Measurements from ENCODE around the gene DICER1. TPM values are rescaled to one million over a fixed set of nuclear protein-coding genes. Genes with fewer than 3 reads are reported as not detected.

The DICER1 gene
- total RNA-seq, 1 experiment from 2014 or later: 57.1 TPM

GRCh38 chr14:95075789-95076188 lies 81.5 kb downstream of the DICER1 start:
- ChIA-PET CTCF (no interaction called here), POLR2A (ENCODE audit: low non-redundant PET) (no interaction called here)
- BruUV-seq (replicated peaks): no TSS peak
- no peaks in the 10 kb centered on the region for H3K4me1 ChIP-seq (ENCODE audit: insufficient read depth, low read length, poor library complexity, severe bottlenecking)
- no peak overlapping the region for H3K27ac ChIP-seq (ENCODE audit: low read depth, low read length, poor library complexity, severe bottlenecking)
- H3K4me3 ChIP-seq (ENCODE audit: low read depth, low read length, poor library complexity, severe bottlenecking): no peak overlapping the region
- DNase-seq (ENCODE audit: low spot score): no peak
- intact Hi-C loops (cut with micrococcal nuclease; ENCODE audit: unreplicated experiment): no loop called here
- H3K36me3 ChIP-seq (ENCODE audit: insufficient read depth, low read length, poor library complexity, severe bottlenecking): no peaks in the 10 kb centered on the region
- H3K27me3 ChIP-seq (replicated peaks; ENCODE audit: insufficient read depth, low read depth, low read length, poor library complexity): no peaks in the 10 kb centered on the region
- TF ChIP-seq CTCF (conservative IDR thresholded peaks at IDR 0.05; ENCODE audit: low read depth, low read length) (no peak), EZH2 (IDR thresholded peaks at IDR 0.05; ENCODE audit: borderline replicate concordance, low read depth, low read length, poor library complexity, severe bottlenecking) (no peak)
- no peaks in the 10 kb centered on the region for H3K9me3 ChIP-seq (ENCODE audit: low read depth, low read length, poor library complexity, severe bottlenecking)

- BruUV-seq (replicated peaks): no TSS peak
- Histone ChIP-seq H3K36me3 (ENCODE audit: insufficient read depth, low read length, poor library complexity, severe bottlenecking) (no peaks in the 10 kb centered on the region), H3K27ac (ENCODE audit: low read depth, low read length, poor library complexity, severe bottlenecking) (no peak overlapping the region), H3K9me3 (ENCODE audit: low read depth, low read length, poor library complexity, severe bottlenecking) (no peaks in the 10 kb centered on the region), H3K4me3 (ENCODE audit: low read depth, low read length, poor library complexity, severe bottlenecking) (no peak overlapping the region), H3K4me1 (ENCODE audit: insufficient read depth, low read length, poor library complexity, severe bottlenecking) (no peaks in the 10 kb centered on the region), H3K27me3 (replicated peaks; ENCODE audit: insufficient read depth, low read depth, low read length, poor library complexity) (no peaks in the 10 kb centered on the region)
- intact Hi-C loops (cut with micrococcal nuclease; ENCODE audit: unreplicated experiment): no loop called here
- ChIA-PET POLR2A (ENCODE audit: low non-redundant PET) (no interaction called here), CTCF (no interaction called here)
- DNase-seq (ENCODE audit: low spot score): no peak
- TF ChIP-seq CTCF (conservative IDR thresholded peaks at IDR 0.05; ENCODE audit: low read depth, low read length): no peak
- no peak for TF ChIP-seq EZH2 (IDR thresholded peaks at IDR 0.05; ENCODE audit: borderline replicate concordance, low read depth, low read length, poor library complexity, severe bottlenecking)
Observed at GRCh38 chr14:95073947-95074346, 83.4 kb downstream of the DICER1 start.

GRCh38 chr14:95072310-95072905 lies 84.9 kb downstream of the DICER1 start:
- CTCF ChIA-PET: no interaction called here
- no peak overlapping the region for H3K27ac ChIP-seq (ENCODE audit: low read depth, low read length, poor library complexity, severe bottlenecking)
- no peak overlapping the region for H3K4me3 ChIP-seq (ENCODE audit: low read depth, low read length, poor library complexity, severe bottlenecking)
- no peak for TF ChIP-seq EZH2 (IDR thresholded peaks at IDR 0.05; ENCODE audit: borderline replicate concordance, low read depth, low read length, poor library complexity, severe bottlenecking)
- no peak for TF ChIP-seq CTCF (conservative IDR thresholded peaks at IDR 0.05; ENCODE audit: low read depth, low read length)
- POLR2A ChIA-PET (ENCODE audit: low non-redundant PET): no interaction called here
- intact Hi-C loops (cut with micrococcal nuclease; ENCODE audit: unreplicated experiment): no loop called here
- DNase-seq (ENCODE audit: low spot score): no peak
- no peaks in the 10 kb centered on the region for H3K27me3 ChIP-seq (replicated peaks; ENCODE audit: insufficient read depth, low read depth, low read length, poor library complexity)
- BruUV-seq (replicated peaks): no TSS peak
- no peaks in the 10 kb centered on the region for H3K9me3 ChIP-seq (ENCODE audit: low read depth, low read length, poor library complexity, severe bottlenecking)
- no peaks in the 10 kb centered on the region for H3K4me1 ChIP-seq (ENCODE audit: insufficient read depth, low read length, poor library complexity, severe bottlenecking)
- H3K36me3 ChIP-seq (ENCODE audit: insufficient read depth, low read length, poor library complexity, severe bottlenecking): no peaks in the 10 kb centered on the region
